Measurements from ENCODE around the gene PRCP.

GRCh38 chr11:82857145-82857544, 43.1 kb downstream of the PRCP start:
- TF ChIP-seq CBFB (CRISPR knock-in tag; IDR thresholded peaks at IDR 0.05; ENCODE audit: low read depth) (no peak), FOXK1 (CRISPR knock-in tag; IDR thresholded peaks at IDR 0.05) (no peak), AFF4 (CRISPR knock-in tag; IDR thresholded peaks at IDR 0.05; ENCODE audit: borderline replicate concordance) (no peak), CTCF (IDR thresholded peaks at IDR 0.05) (no peak), MAX (CRISPR knock-in tag; IDR thresholded peaks at IDR 0.05) (no peak), TCF7 (CRISPR knock-in tag; IDR thresholded peaks at IDR 0.05; ENCODE audit: low read depth) (no peak), ZNF263 (CRISPR knock-in tag; IDR thresholded peaks at IDR 0.05; ENCODE audit: low read depth) (no peak), IRF2 (CRISPR knock-in tag; IDR thresholded peaks at IDR 0.05; ENCODE audit: borderline replicate concordance, low read depth) (no peak), NFYB (CRISPR knock-in tag; conservative IDR thresholded peaks at IDR 0.05; ENCODE audit: low read depth) (no peak), GTF2I (CRISPR knock-in tag; conservative IDR thresholded peaks at IDR 0.05) (no peak), KAT7 (CRISPR knock-in tag; IDR thresholded peaks at IDR 0.05; ENCODE audit: borderline replicate concordance) (no peak)
